HG03064 (cell line): ENCODE results near the gene PACRGL.

Experiments used
- ATAC-seq: cut with Tn5 transposase; IDR thresholded peaks from one replicate; pipeline ENCODE4 v1.9.1; 2021; ENCODE audit warnings: low read depth; ENCODE audit not compliant: unreplicated experiment

The PACRGL gene

GRCh38 chr4:20700007-20700761 lies at the start of gene PACRGL:
Gene PACRGL, plus strand, starts transcription at chr4:20700458. Its CDS starts 4,024 bp downstream, at chr4:20704482.
- ATAC-seq = peak; percentile 100

DNA sequence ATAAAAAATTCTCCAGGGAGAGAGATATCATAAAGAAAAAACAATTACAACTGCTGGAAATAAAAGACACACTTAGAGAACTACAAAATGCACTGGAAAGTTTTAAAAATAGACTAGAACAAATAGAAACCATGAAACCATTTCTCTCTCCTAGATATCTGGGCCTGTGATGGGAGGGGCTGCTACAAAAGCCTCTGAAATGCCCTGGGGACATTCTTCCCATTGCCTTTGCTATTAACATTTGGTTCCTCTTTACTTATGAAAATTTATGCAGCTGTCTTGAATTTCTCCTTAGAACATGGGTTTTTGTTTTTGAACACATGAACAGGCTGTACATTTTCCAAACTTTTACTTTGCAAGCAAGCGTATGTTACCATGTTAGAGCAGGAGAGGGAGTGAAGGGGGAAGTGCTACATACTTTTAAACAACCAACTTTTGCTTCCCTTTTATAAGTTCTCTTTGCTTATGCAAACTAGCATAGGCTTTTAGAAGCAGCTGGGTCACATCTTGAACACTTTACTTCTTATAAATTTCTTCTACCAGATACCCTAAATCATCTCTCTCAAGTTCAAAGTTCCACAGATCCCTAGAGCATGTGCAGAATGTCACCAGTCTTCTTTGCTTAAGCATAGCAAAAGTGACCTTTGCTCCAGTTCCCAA lies 47.9 kb upstream of the PACRGL start:
- ATAC-seq = no peak

DNA sequence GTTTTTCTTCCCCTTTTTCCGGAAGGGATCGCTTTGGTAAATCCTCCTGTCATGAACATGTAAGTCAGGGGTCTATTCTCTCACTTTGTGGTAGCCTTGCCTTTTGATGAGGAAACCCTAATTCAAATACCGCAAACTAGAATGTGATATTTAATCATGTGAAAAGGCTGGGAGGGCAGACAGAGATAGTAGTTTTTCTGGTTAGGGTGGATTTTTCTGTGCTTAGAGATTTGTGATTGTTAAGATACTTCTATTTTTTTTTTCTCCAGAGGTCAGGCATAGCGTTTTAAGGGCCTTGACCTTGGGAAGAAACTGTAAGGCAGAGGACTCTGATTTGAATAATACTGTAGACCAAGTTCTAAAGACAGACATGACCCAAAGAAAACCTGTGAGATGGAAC lies 41.8 kb upstream of the PACRGL start:
- ATAC-seq = no peak

DNA sequence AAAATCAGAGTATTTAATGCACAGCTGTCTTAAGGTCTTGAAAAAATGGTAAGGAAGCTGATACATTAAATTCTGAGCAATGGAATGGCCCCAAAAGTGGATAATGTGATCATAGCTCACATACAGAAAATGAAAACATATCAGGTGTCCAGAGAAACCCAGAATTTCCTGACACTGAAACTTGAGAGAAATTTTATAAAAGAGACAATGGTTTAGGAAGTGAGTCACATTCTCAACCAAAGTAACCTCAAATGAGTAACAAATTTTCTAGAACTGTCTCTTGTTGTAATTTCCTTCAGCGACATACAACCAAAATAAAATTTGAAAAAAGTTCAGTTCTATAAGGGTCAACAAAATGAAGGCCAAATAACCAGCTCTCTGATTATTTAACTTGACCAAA lies 37.4 kb upstream of the PACRGL start:
- ATAC-seq = no peak

- ATAC-seq = no peak
These were observed 34.0 kb upstream of the PACRGL start for GRCh38 chr4:20666012-20666860.

DNA sequence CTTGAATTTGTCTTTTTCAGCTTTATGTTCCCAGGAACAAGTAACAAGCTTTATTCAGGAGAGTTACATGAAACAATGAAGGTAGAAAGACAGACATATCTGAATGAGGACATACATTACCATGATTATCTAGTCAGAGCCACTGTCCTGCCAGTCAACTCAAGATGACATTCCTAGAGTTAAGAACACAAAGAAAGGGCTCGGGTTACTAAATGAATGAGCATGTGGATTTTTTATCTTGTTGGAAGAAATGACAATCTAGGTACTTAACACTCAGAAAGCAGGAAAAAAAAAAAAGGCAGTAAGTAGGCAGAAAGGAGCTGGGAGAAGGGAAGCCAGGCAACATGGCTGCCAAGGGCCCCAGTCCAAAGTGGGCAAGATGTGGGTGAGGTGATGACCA lies 28.0 kb upstream of the PACRGL start:
- no peak for ATAC-seq

DNA sequence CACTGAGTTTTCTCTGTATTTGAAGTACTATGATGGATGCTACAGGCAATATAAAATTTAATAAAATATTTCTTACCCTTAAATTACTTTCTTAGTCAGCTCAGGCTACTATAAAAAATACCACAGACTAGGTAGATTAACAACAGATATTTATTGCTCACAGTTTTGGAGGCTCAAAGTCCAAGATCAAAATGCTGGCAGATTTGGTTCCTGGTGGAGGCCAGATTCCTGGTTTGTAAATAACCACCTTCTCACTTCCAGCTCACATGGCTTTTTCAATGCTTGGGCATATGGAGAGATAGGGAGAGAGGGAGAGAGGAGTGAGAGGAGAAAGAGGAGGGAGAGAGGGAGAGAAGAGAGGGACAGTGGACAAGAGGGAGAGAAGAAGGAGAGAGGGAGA lies 24.5 kb upstream of the PACRGL start:
- ATAC-seq = no peak

DNA sequence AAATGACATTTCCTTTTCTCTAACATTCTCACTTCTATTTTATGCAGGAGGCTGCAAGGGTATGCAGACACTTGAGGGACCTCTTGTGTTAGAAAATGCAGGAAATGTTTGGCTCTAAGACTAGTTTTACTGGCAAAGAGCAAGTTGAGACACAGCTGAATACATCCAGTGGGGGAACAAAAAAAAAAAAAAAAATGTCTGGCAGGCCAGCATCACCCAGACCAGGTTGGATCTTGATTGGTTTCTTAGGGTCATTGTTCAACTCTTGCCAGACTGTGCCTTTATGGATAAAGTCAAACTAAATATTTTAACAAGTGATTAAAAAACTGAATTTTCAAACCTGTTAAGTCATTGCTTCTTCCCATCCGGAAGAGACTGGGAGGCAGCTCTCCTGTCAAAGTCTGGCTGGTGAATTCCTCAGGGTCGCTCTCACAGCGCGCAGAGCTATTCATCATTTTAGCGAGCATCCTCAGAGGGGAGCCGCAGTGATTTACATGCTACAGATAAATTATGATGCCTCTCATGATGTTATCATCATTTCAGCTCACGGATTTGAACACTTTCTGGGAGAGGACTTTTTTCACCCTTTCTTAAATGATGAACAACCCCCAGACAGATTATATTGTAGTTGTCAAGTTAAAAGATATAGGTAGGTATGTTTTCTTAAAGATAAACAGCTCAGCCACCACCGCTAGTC lies 23.6 kb upstream of the PACRGL start:
- no peak for ATAC-seq

- no peak for ATAC-seq
These were observed 21.9 kb upstream of the PACRGL start for GRCh38 chr4:20678400-20678799.

DNA sequence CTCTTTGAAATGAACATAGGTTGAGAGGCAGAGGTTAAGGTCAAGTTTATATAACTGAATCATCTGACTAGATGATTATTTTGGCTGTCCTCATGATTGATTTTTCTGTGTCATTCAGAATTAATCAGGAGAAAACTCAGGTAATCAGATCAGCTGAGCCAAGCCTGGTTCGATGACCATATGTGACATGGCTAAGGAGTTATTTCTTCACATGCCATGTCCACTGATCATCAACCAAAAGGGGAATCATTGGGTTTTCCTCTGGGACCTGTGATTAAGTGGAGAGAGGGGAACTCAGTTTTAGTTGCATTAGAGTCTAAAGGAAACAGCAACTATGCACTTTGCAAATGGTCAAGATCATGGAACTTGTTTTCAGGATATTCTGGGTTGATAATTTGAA lies 20.3 kb upstream of the PACRGL start:
- no peak for ATAC-seq

DNA sequence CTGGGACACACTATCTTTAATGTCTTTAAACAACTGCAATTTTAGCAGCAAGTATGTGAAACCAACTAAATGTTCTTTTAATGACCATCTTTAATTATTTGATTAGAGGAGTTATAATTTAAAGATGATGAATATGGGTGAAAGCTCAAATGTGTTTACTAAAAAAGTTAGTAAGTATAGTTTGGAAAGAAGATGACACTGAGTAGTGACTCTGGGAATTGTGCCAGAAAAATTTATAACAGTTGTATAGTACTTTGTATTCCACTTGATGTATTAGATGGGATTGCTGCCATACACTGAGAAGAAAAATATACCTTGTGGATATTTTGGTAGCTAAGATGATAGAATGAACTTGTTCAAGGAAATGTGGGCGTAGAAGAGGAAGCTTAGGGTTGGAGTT lies 19.5 kb upstream of the PACRGL start:
- ATAC-seq = no peak

GRCh38 chr4:20681271-20681670 lies 19.0 kb upstream of the PACRGL start:
- ATAC-seq = no peak

DNA sequence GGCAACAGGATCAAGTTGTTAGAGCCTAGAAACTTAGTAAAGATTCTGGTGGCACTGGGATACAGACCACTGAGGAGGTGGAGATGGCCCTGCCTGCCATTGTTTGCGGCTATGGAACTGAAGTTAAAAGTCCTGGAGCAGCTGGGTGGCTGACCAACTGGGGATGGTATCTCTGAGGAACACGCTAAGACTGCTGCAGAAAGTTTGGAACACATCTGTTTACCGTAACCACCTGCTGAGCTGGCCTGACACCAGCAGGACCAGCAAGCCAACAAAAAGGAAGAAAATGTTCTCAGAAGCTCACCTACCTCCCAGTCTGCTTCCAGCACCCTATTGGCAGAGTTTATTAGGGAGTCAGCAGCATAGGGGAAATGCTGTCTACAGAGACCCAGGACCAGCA lies 17.4 kb upstream of the PACRGL start:
- ATAC-seq = no peak

DNA sequence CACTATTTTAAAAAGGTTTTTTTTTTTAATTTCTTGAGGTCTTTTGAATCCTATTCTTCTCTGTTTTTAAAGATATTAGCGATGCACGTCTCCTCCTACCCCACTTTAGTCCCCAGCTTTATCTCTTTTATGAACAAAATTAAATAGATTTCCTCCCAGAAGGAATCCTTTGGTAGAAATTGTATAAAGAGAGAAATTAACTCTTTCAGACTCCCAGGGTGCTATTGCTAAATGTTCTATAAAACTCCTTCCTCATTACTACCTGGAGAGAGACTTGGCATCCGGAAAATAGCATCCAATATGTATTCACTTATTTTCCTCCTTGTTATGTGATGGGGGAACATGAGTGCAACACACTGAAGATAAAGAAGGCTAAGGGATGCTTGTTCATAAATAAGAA lies 16.5 kb upstream of the PACRGL start:
- no peak for ATAC-seq

DNA sequence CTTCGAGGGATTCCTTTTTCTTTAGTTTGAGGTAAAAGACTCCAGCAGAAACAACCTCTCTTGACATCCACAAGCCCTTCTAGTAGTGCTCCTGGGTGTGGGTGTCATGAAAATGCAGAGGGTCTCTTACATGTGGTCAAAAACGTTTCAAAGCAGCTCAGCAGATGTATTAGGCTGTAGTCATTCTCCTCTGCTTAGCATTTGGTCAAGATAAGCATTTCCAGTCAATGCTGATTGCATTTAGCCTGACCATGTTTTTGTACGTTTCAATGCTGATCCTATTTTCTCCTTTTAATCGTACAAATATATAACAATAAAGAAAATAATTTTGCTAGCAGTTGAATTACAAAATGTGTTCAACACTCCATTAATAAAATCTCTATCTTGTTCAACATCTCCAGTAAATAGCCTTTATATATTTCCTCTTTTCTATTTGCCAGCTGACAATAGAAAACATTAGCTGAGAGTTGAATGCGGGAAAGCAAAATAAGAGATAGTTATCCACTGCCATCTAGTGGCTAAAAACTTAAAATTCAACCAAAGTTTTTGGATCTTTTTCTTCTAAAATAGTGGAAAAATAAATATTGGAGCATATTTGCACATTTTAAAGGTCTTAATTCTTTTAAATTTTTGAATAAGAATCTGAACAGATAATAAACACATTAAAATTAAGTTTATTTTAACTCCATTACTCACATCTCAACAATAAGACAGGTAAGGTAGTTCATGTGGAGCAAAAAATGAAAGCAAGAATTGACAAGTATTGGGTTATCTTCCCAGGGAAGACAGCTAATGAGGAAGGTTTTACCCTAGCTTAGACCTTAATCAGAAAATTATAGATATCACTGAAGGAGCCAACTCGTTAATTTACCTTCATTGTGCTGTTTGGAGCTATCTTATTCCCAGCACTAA lies 15.2 kb upstream of the PACRGL start:
- ATAC-seq = no peak

DNA sequence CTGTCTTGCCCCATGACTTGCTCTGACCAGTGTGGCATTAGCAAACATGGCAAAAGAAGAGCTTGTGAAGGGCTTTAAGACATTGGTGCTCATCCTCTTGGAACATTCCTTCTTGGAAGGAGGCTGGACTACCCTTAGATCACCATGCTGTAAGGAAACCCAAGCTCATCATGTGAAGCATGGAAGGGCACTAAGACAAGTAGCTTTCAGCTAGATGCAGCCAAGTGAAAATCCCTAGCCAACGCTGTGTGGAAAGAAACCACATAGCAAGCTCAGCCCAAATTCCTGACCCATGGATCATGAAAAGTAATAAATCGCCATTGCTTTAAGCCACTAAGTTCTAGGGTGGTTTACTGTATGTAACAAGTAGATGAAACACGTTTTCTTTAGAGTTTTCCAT lies 12.4 kb upstream of the PACRGL start:
- no peak for ATAC-seq

DNA sequence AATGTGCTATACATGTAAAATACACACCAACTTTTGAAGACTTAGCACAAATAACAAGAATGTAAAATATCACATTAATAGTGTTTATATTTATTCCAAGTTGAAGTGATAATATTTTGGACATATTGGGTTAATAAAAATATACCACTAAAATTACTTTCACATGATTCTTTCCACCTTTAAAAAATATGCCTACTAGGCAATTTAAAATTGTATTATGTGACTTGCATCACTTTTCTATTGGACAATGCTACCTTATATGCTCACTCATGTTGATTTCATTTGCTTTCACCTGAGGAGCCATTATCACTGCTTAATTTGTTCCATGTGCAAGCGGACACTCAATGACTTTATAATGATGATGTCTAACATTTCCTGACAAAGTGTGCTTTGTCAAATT lies 3.4 kb upstream of the PACRGL start:
- no peak for ATAC-seq

GRCh38 chr4:20698382-20698781 lies 1.9 kb upstream of the PACRGL start:
- ATAC-seq = no peak

DNA sequence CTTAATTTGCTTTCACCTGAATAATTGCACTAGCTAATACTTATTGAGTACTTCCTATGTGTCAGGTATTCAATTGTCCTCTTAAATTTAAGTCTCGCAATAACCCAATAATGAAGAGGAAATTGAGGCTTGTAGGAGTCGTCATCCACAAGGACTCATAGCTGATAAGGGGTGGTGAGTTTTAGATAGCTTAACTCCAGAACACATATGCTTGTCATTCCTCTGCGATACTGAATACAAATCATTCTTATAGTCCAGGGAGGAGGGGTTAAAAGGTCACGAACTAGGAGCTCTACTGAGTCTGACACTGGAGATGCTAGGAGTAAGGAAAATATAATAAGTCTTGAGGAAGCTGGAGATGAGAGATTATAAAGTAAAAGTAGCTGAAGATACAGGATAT lies 1.4 kb upstream of the PACRGL start:
- ATAC-seq = no peak

GRCh38 chr4:20711335-20711734 lies 11.1 kb downstream of the PACRGL start:
- ATAC-seq = no peak
